ENCODE results near the gene CAMK4.
A peak's percentile ranks its signal among the peaks of the same experiment; 100 is the strongest.

CAMK4 gene

DNA sequence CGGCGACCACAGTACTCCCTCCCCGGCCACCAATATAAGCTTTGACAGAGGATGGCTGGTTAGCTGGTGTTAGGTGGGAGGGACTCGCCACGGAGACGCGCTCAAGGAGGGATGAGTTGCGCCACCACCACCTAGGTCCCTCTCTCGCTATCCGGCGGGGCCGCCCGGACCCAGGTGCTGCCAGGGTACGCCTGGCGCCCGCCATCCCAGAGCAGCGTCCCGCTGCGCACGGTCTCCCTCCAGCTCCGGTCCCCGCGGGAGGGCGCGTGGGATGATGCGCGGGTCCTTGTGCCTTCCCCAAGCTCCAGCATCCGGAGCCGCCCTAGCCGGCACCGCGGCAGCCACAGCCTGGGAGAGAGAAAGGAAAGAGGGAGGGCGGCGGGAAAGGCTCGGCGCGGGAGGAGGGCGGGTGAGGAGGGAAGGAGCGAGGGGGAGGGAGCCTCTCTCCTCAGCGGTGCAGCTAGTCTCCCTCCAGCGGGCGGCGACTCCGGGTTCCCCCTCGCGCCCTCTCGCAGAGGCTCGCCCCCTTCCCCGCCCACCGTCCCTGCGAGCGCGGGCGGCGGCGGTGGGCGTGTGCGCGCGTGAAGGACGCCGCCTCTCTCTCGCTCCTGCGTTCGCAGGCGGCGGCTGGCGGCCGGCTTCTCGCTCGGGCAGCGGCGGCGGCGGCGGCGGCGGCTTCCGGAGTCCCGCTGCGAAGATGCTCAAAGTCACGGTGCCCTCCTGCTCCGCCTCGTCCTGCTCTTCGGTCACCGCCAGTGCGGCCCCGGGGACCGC is at the start of gene CAMK4:
Gene CAMK4 (plus strand): TSS at position 598 of the 774 bp plus-strand sequence. CDS start 100 bp downstream, at position 698.
- peak; percentile 66 to 73 for DNase-seq (ENCODE audit: low read depth in 2 of 2)
- TF ChIP-seq, protein P1, sequence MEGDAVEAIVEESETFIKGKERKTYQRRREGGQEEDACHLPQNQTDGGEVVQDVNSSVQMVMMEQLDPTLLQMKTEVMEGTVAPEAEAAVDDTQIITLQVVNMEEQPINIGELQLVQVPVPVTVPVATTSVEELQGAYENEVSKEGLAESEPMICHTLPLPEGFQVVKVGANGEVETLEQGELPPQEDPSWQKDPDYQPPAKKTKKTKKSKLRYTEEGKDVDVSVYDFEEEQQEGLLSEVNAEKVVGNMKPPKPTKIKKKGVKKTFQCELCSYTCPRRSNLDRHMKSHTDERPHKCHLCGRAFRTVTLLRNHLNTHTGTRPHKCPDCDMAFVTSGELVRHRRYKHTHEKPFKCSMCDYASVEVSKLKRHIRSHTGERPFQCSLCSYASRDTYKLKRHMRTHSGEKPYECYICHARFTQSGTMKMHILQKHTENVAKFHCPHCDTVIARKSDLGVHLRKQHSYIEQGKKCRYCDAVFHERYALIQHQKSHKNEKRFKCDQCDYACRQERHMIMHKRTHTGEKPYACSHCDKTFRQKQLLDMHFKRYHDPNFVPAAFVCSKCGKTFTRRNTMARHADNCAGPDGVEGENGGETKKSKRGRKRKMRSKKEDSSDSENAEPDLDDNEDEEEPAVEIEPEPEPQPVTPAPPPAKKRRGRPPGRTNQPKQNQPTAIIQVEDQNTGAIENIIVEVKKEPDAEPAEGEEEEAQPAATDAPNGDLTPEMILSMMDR (IDR thresholded peaks at IDR 0.05; ENCODE audit: low read depth, low read length): peak; percentile 16
- peak within 1 kb of the TSS; percentile 64 to 72 for H3K4me3 ChIP-seq (replicated peaks in 1 of 2; ENCODE audit: low read depth in 2 of 2, low read length in 2 of 2)

- no peak for DNase-seq (ENCODE audit: low read depth in 2 of 2)
These were observed 41.1 kb upstream of the CAMK4 start for GRCh38 chr5:111183064-111183463.

DNA sequence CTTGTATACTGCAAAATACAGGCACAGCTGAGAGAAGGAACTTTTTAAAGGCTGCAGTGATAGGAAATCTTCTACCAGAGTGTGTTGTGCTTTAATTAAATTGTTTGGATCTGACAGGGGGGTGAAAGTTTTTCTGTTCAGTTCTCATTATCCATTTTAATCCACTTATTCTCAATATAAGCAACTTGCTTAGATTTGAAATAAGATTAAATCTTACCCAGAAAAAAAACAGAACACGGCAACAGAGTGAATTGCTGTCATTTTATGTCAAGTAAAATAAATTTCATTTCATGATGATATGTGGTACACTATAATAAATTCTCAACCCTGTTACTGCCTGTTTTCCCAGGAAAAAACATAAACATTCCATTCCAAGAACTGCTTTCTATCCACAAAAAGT is 37.1 kb upstream of the CAMK4 start:
- DNase-seq (ENCODE audit: low read depth in 2 of 2): no peak
- TF ChIP-seq, protein P1 (IDR thresholded peaks at IDR 0.05; ENCODE audit: low read depth, low read length): no peak
- H3K4me3 ChIP-seq (replicated peaks in 1 of 2; ENCODE audit: low read depth in 2 of 2, low read length in 2 of 2): no peak overlapping the region

More at GRCh38 chr5:111183064-111183463, 41.1 kb upstream of the CAMK4 start:
- TF ChIP-seq, protein P1 (IDR thresholded peaks at IDR 0.05; ENCODE audit: low read depth, low read length): no peak
- no peak overlapping the region for H3K4me3 ChIP-seq (replicated peaks in 1 of 2; ENCODE audit: low read depth in 2 of 2, low read length in 2 of 2)

DNA sequence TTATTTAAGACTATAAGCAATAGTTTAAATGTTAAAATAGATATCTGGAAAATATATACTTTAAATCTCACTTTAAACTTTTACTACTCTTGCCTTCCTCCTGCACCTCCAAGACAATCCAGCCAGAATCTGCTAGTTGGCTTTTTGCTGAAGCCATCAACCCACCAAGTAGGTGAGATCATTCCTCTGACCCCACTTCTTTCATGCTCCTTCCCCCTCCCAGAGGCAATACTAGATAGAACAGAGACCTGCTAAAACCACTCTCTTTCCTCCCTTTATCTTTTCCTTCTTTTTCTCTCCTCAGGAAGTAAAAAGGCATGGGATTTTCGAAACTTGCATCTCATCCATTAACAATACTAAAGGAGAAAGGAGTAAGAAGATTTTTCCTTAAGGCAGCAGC is 30.1 kb upstream of the CAMK4 start:
- no peak overlapping the region for H3K4me3 ChIP-seq (replicated peaks in 1 of 2; ENCODE audit: low read depth in 2 of 2, low read length in 2 of 2)
- DNase-seq (ENCODE audit: low read depth in 2 of 2): no peak
- TF ChIP-seq, protein P1 (IDR thresholded peaks at IDR 0.05; ENCODE audit: low read depth, low read length): no peak

- TF ChIP-seq, protein P1 (IDR thresholded peaks at IDR 0.05; ENCODE audit: low read depth, low read length): no peak
- DNase-seq (ENCODE audit: low read depth in 2 of 2): no peak
- no peak overlapping the region for H3K4me3 ChIP-seq (replicated peaks in 1 of 2; ENCODE audit: low read depth in 2 of 2, low read length in 2 of 2)
These were observed 29.3 kb upstream of the CAMK4 start for GRCh38 chr5:111194925-111195324.

- DNase-seq (ENCODE audit: low read depth in 2 of 2): peak; percentile 9 to 24
These were observed 26.7 kb upstream of the CAMK4 start for GRCh38 chr5:111197523-111197922.

More at GRCh38 chr5:111197523-111197922, 26.7 kb upstream of the CAMK4 start:
- no peak overlapping the region for H3K4me3 ChIP-seq (replicated peaks in 1 of 2; ENCODE audit: low read depth in 2 of 2, low read length in 2 of 2)
- TF ChIP-seq, protein P1 (IDR thresholded peaks at IDR 0.05; ENCODE audit: low read depth, low read length): no peak
